ENCODE data around the gene ABR.

The ABR gene

GRCh38 chr17:1173432-1174262 is 6.1 kb downstream of the ABR start:
- DNase-seq (ENCODE audit: low read depth in 1 of 2, low spot score in 1 of 2), result no peak
- H3K4me3 ChIP-seq (replicated peaks; ENCODE audit: insufficient read depth, low read length), result no peak overlapping the region
- no peaks in the 10 kb centered on the region for H3K27me3 ChIP-seq (ENCODE audit: insufficient read depth, poor library complexity, severe bottlenecking)
- TF ChIP-seq CTCF (IDR thresholded peaks at IDR 0.05; ENCODE audit: insufficient read depth, low read length) (no peak), GABPA (IDR thresholded peaks at IDR 0.05; ENCODE audit: low read depth) (no peak), REST (IDR thresholded peaks at IDR 0.05; ENCODE audit: insufficient replicate concordance, low read depth) (no peak), POLR2AphosphoS5 (IDR thresholded peaks at IDR 0.05; ENCODE audit: low read depth) (no peak), SPI1 (IDR thresholded peaks at IDR 0.05; ENCODE audit: borderline replicate concordance, low read depth) (no peak)
- no peak overlapping the region for H3K27ac ChIP-seq (replicated peaks)

- no peaks in the 10 kb centered on the region for H3K27me3 ChIP-seq (ENCODE audit: insufficient read depth, poor library complexity, severe bottlenecking)
- H3K4me3 ChIP-seq (replicated peaks; ENCODE audit: insufficient read depth, low read length), result no peak overlapping the region
- DNase-seq (ENCODE audit: low read depth in 1 of 2, low spot score in 1 of 2), result no peak
- no peak for TF ChIP-seq POLR2AphosphoS5 (IDR thresholded peaks at IDR 0.05; ENCODE audit: low read depth)
- no peak for TF ChIP-seq CTCF (IDR thresholded peaks at IDR 0.05; ENCODE audit: insufficient read depth, low read length)
- no peak for TF ChIP-seq SPI1 (IDR thresholded peaks at IDR 0.05; ENCODE audit: borderline replicate concordance, low read depth)
- no peak for TF ChIP-seq REST (IDR thresholded peaks at IDR 0.05; ENCODE audit: insufficient replicate concordance, low read depth)
- TF ChIP-seq GABPA (IDR thresholded peaks at IDR 0.05; ENCODE audit: low read depth), result no peak
- H3K27ac ChIP-seq (replicated peaks), result no peak overlapping the region
These were observed 7.8 kb downstream of the ABR start for GRCh38 chr17:1171953-1172352.

GRCh38 chr17:1170739-1171138 is 9.0 kb downstream of the ABR start:
- no peak for TF ChIP-seq REST (IDR thresholded peaks at IDR 0.05; ENCODE audit: insufficient replicate concordance, low read depth)
- TF ChIP-seq CTCF (IDR thresholded peaks at IDR 0.05; ENCODE audit: insufficient read depth, low read length), result no peak
- TF ChIP-seq POLR2AphosphoS5 (IDR thresholded peaks at IDR 0.05; ENCODE audit: low read depth), result no peak
- Histone ChIP-seq H3K27me3 (ENCODE audit: insufficient read depth, poor library complexity, severe bottlenecking) (no peaks in the 10 kb centered on the region), H3K4me3 (replicated peaks; ENCODE audit: insufficient read depth, low read length) (no peak overlapping the region), H3K27ac (replicated peaks) (no peak overlapping the region)
- DNase-seq (ENCODE audit: low read depth in 1 of 2, low spot score in 1 of 2), result no peak

All from HL-60 (cell line).